SK-N-SH treated with all-trans-retinoic acid at 6 μM for 48 hours (cell line): ENCODE data around the gene CD3D.

Experiments used
- ATAC-seq: fragments of 200-7000 bp; cut with Tn5 transposase; 3 replicates; pipeline ENCODE4 v1.9.1; 2020; ENCODE audit warnings: mild to moderate bottlenecking, moderate library complexity
- ARNTL ChIP-seq: fragments of 450-650 bp; formaldehyde crosslinking; IDR thresholded peaks from 2 replicates; pipeline ENCODE4 v1.5.0; 2020; ENCODE audit warnings: low read depth, mild to moderate bottlenecking, moderate library complexity, borderline replicate concordance
- BACH2 ChIP-seq: fragments of 250-450 bp; sonication (Bioruptor Pico); IDR thresholded peaks from 2 replicates; pipeline ENCODE4 v1.9.0; 2021; ENCODE audit warnings: mild to moderate bottlenecking, borderline replicate concordance
- CSDC2 ChIP-seq: fragments of 250-450 bp; sonication (Bioruptor Pico); IDR thresholded peaks from 2 replicates; pipeline ENCODE4 v1.5.0; 2020; ENCODE audit warnings: mild to moderate bottlenecking, moderate library complexity
- ESRRG ChIP-seq: fragments of 250-450 bp; sonication (Bioruptor Pico); IDR thresholded peaks from 2 replicates; pipeline ENCODE4 v1.6.1; 2021; ENCODE audit warnings: mild to moderate bottlenecking
- GLIS3 ChIP-seq: fragments of 250-450 bp; sonication (Bioruptor Pico); IDR thresholded peaks from 2 replicates; pipeline ENCODE4 v1.5.0; 2020; ENCODE audit warnings: mild to moderate bottlenecking, moderate library complexity
- ISL1 ChIP-seq: fragments of 250-450 bp; sonication (Bioruptor Pico); IDR thresholded peaks from 2 replicates; pipeline ENCODE4 v2.1.2; 2022; ENCODE audit warnings: mild to moderate bottlenecking, moderate library complexity
- PPARA ChIP-seq: fragments of 250-450 bp; sonication (Bioruptor Pico); IDR thresholded peaks from 2 replicates; pipeline ENCODE4 v1.5.0; 2020; ENCODE audit warnings: mild to moderate bottlenecking, borderline replicate concordance
- SNAI2 ChIP-seq: fragments of 250-450 bp; sonication (Bioruptor Pico); IDR thresholded peaks from 2 replicates; pipeline ENCODE4 v1.5.0; 2020; ENCODE audit warnings: mild to moderate bottlenecking, moderate library complexity
- TCF4 ChIP-seq: fragments of 250-450 bp; sonication (Bioruptor Pico); IDR thresholded peaks from 2 replicates; pipeline ENCODE4 v1.8.0; 2021; ENCODE audit warnings: mild to moderate bottlenecking, moderate library complexity, borderline replicate concordance
- TOX ChIP-seq: fragments of 250-450 bp; sonication (Bioruptor Pico); IDR thresholded peaks from 2 replicates; pipeline ENCODE4 v1.8.0; 2021; ENCODE audit warnings: mild to moderate bottlenecking, moderate library complexity, borderline replicate concordance
- ZFP3 ChIP-seq: fragments of 250-450 bp; sonication (Bioruptor Pico); IDR thresholded peaks from 2 replicates; pipeline ENCODE4 v1.5.0; 2020; ENCODE audit warnings: mild to moderate bottlenecking, moderate library complexity
- ZFP30 ChIP-seq: fragments of 450-650 bp; formaldehyde crosslinking; IDR thresholded peaks from 2 replicates; pipeline ENCODE4 v1.5.0; 2022; ENCODE audit warnings: mild to moderate bottlenecking, moderate library complexity
- ZNF565 ChIP-seq: fragments of 450-650 bp; formaldehyde crosslinking; conservative IDR thresholded peaks from 2 replicates; pipeline ENCODE4 v1.5.0; 2020; ENCODE audit warnings: low read depth, mild to moderate bottlenecking, moderate library complexity
- ZNF70 ChIP-seq: fragments of 450-650 bp; formaldehyde crosslinking; IDR thresholded peaks from 2 replicates; pipeline ENCODE4 v1.5.0; 2020; ENCODE audit warnings: mild to moderate bottlenecking, moderate library complexity
- ZNF8 ChIP-seq: fragments of 450-650 bp; formaldehyde crosslinking; IDR thresholded peaks from 2 replicates; pipeline ENCODE4 v1.5.0; 2020; ENCODE audit warnings: mild to moderate bottlenecking, moderate library complexity
- TF ChIP-seq, protein P1 (sequence below): fragments of 250-450 bp; sonication (Bioruptor Pico); IDR thresholded peaks from 2 replicates; pipeline ENCODE4 v1.8.0; 2020; ENCODE audit warnings: mild to moderate bottlenecking, moderate library complexity, borderline replicate concordance
- TF ChIP-seq, protein P2 (sequence below): fragments of 250-450 bp; sonication (Bioruptor Pico); IDR thresholded peaks from 2 replicates; pipeline ENCODE4 v1.8.0; 2021; ENCODE audit warnings: low read depth, mild to moderate bottlenecking, moderate library complexity, borderline replicate concordance
- TF ChIP-seq, protein P3 (sequence below): fragments of 250-450 bp; sonication (Bioruptor Pico); IDR thresholded peaks from 2 replicates; pipeline ENCODE4 v1.5.0; 2020; ENCODE audit warnings: mild to moderate bottlenecking, moderate library complexity
- TF ChIP-seq, protein P4 (sequence below): fragments of 250-450 bp; sonication (Bioruptor Pico); IDR thresholded peaks from 2 replicates; pipeline ENCODE4 v1.5.1; 2021; ENCODE audit warnings: mild to moderate bottlenecking, moderate library complexity

Gene CD3D

DNA sequence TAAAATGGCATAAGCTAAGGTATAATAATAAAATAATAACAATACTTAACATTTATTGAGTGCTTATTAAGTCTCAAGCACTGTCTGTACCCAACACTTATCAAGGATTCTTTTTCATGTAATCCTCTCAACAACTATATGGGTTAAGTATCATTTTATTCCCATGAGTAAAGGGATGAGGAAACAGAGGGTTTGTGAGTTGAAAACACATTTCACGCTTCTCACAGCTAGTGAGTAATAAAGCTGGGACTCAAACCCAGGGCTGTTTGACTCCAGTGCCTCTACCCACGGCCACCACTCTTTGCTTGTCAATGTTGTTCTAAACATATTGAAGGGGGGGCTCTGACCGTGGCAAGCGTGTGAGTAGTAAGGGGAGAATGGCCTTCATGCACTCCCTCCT is 29.3 kb downstream of the CD3D start:
- TF ChIP-seq ZNF565 (no peak), PPARA (CRISPR knock-in tag) (no peak), ARNTL (CRISPR knock-in tag) (no peak)
- TF ChIP-seq, protein P1, sequence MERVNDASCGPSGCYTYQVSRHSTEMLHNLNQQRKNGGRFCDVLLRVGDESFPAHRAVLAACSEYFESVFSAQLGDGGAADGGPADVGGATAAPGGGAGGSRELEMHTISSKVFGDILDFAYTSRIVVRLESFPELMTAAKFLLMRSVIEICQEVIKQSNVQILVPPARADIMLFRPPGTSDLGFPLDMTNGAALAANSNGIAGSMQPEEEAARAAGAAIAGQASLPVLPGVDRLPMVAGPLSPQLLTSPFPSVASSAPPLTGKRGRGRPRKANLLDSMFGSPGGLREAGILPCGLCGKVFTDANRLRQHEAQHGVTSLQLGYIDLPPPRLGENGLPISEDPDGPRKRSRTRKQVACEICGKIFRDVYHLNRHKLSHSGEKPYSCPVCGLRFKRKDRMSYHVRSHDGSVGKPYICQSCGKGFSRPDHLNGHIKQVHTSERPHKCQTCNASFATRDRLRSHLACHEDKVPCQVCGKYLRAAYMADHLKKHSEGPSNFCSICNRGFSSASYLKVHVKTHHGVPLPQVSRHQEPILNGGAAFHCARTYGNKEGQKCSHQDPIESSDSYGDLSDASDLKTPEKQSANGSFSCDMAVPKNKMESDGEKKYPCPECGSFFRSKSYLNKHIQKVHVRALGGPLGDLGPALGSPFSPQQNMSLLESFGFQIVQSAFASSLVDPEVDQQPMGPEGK (CRISPR knock-in tag): no peak
- ATAC-seq: no peak

DNA sequence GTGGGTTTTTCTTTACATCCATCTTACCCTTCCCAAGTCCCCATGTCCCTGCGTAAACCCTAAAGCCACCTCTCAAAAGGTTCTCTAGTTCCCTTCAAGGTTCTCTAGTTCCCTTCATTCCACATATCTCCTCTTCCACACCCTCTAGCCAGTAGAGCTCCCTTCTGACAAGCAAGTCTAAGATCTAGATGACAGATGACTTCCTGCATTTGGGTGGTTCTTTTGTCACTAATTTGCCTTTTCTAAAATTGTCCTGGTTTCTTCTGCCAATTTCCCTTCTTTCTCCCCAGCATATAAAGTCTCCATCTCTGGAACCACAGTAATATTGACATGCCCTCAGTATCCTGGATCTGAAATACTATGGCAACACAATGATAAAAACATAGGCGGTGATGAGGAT is 30.2 kb downstream of the CD3D start:
- no peak for ATAC-seq
- TF ChIP-seq, protein P2, sequence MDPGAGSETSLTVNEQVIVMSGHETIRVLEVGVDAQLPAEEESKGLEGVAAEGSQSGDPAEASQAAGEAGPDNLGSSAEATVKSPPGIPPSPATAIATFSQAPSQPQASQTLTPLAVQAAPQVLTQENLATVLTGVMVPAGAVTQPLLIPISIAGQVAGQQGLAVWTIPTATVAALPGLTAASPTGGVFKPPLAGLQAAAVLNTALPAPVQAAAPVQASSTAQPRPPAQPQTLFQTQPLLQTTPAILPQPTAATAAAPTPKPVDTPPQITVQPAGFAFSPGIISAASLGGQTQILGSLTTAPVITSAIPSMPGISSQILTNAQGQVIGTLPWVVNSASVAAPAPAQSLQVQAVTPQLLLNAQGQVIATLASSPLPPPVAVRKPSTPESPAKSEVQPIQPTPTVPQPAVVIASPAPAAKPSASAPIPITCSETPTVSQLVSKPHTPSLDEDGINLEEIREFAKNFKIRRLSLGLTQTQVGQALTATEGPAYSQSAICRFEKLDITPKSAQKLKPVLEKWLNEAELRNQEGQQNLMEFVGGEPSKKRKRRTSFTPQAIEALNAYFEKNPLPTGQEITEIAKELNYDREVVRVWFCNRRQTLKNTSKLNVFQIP (CRISPR knock-in tag): no peak
- no peak for TF ChIP-seq ZNF565
- no peak for TF ChIP-seq ISL1
- TF ChIP-seq ARNTL (CRISPR knock-in tag): no peak
- no peak for TF ChIP-seq ZFP30 (CRISPR knock-in tag)
- TF ChIP-seq TCF4 (CRISPR knock-in tag): no peak
- no peak for TF ChIP-seq ZFP3 (CRISPR knock-in tag)
- no peak for TF ChIP-seq CSDC2
- TF ChIP-seq, protein P3, sequence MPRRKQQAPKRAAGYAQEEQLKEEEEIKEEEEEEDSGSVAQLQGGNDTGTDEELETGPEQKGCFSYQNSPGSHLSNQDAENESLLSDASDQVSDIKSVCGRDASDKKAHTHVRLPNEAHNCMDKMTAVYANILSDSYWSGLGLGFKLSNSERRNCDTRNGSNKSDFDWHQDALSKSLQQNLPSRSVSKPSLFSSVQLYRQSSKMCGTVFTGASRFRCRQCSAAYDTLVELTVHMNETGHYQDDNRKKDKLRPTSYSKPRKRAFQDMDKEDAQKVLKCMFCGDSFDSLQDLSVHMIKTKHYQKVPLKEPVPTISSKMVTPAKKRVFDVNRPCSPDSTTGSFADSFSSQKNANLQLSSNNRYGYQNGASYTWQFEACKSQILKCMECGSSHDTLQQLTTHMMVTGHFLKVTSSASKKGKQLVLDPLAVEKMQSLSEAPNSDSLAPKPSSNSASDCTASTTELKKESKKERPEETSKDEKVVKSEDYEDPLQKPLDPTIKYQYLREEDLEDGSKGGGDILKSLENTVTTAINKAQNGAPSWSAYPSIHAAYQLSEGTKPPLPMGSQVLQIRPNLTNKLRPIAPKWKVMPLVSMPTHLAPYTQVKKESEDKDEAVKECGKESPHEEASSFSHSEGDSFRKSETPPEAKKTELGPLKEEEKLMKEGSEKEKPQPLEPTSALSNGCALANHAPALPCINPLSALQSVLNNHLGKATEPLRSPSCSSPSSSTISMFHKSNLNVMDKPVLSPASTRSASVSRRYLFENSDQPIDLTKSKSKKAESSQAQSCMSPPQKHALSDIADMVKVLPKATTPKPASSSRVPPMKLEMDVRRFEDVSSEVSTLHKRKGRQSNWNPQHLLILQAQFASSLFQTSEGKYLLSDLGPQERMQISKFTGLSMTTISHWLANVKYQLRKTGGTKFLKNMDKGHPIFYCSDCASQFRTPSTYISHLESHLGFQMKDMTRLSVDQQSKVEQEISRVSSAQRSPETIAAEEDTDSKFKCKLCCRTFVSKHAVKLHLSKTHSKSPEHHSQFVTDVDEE (CRISPR knock-in tag): no peak

DNA sequence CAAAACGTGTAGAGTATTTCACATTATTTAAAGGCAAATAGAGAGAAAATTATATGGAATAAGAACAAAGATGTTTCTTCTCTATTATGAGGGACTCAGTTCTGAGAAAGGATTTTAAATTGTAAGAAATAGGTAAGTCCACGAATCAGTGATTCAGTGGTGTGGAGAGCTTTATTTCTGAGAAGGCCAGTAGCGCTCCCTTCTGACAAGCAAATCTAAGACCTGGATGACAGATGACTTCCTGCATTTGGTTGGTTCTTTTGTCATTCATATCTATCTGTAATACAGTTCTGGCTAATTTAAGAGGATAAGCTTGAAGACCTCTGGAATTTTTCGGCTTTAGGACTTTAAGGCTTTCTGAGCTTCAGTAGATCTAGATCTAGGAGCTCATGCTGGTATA is 31.0 kb downstream of the CD3D start:
- ATAC-seq: no peak
- TF ChIP-seq GLIS3 (CRISPR knock-in tag) (no peak), ZFP3 (CRISPR knock-in tag) (no peak), ZNF8 (CRISPR knock-in tag) (no peak), ESRRG (no peak), ISL1 (no peak), SNAI2 (no peak)

DNA sequence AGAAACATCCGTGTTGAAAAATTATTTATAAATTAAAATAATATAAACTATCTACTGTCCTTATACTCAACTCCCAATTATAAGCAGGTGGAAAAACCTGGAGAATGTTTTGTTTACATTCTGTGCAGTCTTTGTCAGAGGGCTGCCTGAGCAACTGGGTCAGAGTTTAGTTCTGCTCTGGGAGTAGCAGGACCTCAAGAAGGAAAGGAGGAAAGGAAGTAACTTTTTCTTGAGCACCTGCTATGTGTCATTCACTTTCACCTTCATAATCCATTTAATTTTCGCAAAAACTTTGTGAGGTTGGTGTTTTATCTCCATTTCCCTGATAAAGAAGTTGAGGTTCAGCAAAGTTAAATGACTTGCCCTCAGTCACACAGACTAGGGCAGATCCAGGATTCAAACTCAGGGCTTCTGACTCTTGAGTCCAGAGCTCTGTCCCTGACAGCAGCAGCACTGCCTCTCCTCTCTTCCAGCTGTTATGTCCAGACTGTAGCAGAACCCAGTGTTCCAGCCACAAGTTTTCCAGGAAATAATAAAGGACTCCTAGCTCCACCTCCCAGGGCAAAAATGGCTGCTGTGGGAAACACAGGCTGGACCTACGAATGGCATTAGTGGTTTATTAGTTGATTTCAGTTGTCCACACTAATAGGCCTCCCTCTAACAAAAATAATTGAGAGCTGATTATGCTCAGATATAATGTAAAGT is 31.6 kb downstream of the CD3D start:
- no peak for ATAC-seq
- TF ChIP-seq PPARA (CRISPR knock-in tag) (no peak), ESRRG (no peak), ZFP30 (CRISPR knock-in tag) (no peak), ZNF565 (no peak), ZNF70 (CRISPR knock-in tag) (no peak), ISL1 (no peak), ZFP3 (CRISPR knock-in tag) (no peak), TOX (CRISPR knock-in tag) (no peak), SNAI2 (no peak), GLIS3 (CRISPR knock-in tag) (no peak), BACH2 (CRISPR knock-in tag) (no peak), TCF4 (CRISPR knock-in tag) (no peak), ARNTL (CRISPR knock-in tag) (no peak), ZNF8 (CRISPR knock-in tag) (no peak)
- TF ChIP-seq, protein P3 (CRISPR knock-in tag): no peak
- TF ChIP-seq, protein P2 (CRISPR knock-in tag): no peak
- TF ChIP-seq, protein P4, sequence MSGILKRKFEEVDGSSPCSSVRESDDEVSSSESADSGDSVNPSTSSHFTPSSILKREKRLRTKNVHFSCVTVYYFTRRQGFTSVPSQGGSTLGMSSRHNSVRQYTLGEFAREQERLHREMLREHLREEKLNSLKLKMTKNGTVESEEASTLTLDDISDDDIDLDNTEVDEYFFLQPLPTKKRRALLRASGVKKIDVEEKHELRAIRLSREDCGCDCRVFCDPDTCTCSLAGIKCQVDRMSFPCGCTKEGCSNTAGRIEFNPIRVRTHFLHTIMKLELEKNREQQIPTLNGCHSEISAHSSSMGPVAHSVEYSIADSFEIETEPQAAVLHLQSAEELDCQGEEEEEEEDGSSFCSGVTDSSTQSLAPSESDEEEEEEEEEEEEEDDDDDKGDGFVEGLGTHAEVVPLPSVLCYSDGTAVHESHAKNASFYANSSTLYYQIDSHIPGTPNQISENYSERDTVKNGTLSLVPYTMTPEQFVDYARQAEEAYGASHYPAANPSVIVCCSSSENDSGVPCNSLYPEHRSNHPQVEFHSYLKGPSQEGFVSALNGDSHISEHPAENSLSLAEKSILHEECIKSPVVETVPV (CRISPR knock-in tag): no peak
- TF ChIP-seq, protein P1 (CRISPR knock-in tag): no peak
